SH-SY5Y (cell line): ENCODE data around the gene AMBRA1.

ENCODE experiments used
- GATA2 ChIP-seq: IDR thresholded peaks from 2 replicates; pipeline ENCODE4 v1.6.1; 2011; ENCODE audit warnings: mild to moderate bottlenecking, low read depth, low read length
- GATA3 ChIP-seq: IDR thresholded peaks from 2 replicates; pipeline ENCODE4 v1.6.1; 2011; ENCODE audit warnings: low read depth, mild to moderate bottlenecking, low read length, moderate library complexity

AMBRA1 gene

GRCh38 chr11:46597609-46598219 lies 3.9 kb upstream of the AMBRA1 start:
- TF ChIP-seq GATA3, result no peak

DNA sequence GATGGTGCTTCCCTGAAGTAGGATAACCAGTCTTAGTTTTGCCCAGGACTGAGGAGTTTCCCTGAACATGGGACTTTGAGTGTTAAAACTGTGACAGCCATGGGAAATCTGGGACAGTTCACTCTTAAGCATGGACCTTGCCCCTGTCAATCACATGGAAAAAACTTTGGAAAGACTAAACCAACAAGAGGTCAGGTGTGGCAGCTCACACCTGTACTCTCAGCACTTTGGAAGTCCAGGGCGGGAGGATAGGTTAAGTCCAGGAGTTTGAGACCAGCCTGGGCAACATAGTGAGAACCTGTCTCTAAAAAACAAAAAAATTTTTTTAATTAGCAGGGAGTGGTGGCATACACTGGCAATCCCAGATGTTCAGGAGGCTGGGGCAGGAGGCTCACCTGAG lies 3.3 kb upstream of the AMBRA1 start:
- TF ChIP-seq GATA3, result no peak
- no peak for TF ChIP-seq GATA2

- TF ChIP-seq GATA3, result no peak
- no peak for TF ChIP-seq GATA2
These were observed 962 bp upstream of the AMBRA1 start for GRCh38 chr11:46594785-46595184.

GRCh38 chr11:46594374-46594700 lies 514 bp upstream of the AMBRA1 start:
- TF ChIP-seq GATA3, result no peak
- TF ChIP-seq GATA2, result no peak

DNA sequence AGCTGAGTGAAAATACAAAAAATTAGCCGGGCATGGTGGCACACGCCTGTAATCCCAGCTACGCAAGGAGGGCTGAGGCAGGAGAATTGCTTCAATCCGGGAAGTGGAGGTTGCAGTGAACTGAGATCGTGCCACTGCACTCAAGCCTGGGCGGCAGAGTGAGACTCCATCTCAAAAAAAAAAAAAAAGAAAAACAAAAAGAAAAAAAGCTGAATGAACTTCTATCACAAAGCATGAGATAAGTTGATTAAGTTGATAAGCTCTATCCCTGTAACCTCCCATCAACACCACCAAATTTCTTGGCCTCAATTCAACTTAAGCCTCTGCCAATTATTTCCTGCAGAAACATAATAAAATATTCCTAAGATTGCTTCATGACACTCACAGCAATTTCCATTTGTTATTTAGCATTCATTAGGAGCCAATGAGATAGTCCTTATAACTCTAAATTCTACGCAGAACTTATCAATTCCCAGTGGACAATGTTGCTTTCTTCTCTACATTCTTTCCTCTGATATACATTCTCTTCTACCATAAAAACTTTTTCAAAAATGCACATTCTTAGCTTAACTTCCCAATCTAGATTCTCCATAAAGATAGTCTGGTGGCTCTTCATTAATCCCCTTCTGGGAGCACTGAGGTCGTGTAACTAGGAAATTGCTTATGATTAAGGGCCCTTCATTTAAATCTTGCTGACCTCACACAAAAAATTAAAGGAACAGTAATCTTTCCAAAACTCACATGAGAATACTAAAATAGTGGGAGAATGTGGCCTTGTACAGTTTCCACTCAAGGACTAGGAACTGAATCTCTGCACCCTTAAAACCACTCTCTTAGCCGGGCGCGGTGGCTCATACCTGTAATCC lies 2.9 kb downstream of the AMBRA1 start:
- TF ChIP-seq GATA2 (no peak), GATA3 (no peak)

- TF ChIP-seq GATA2 (no peak), GATA3 (no peak)
These were observed 4.9 kb downstream of the AMBRA1 start for GRCh38 chr11:46588915-46589314.

DNA sequence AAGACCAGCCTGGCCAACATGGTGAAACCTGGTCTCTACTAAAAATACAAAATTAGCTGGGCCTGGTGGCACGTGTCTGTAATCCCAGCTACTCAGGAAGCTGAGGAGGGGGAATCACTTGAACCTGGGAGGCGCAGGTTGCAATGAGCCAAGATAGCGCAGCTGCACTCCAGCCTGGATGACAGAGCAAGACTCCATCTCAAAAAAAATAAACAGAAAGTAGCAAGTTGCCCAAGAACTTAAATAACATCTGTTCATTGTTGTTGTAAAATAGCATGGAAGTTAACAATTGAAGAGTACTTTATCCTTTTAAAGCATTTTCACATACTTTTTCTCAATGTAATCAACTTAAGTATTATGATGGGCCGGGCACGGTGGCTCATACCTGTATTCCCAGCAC lies 5.7 kb downstream of the AMBRA1 start:
- no peak for TF ChIP-seq GATA3
- TF ChIP-seq GATA2, result no peak

DNA sequence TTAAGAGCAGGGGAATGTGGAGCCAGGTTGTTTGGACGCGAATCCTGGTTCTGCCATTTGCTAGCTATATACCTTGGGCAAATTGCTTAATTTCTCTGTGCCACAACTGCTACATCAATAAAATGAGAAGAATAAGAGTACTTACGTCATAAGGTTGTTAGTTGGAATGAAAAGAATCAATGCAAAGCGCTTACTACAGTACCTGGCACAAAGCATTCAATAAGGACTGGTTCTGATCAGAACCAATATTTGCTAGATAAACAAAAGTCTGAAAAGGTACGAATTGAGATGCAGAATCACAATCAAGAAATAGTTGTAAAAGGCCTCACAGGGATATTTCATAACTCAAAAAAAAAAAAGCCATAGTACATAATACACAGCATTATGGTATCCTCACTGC lies 11.2 kb downstream of the AMBRA1 start:
- TF ChIP-seq GATA3 (no peak), GATA2 (no peak)

DNA sequence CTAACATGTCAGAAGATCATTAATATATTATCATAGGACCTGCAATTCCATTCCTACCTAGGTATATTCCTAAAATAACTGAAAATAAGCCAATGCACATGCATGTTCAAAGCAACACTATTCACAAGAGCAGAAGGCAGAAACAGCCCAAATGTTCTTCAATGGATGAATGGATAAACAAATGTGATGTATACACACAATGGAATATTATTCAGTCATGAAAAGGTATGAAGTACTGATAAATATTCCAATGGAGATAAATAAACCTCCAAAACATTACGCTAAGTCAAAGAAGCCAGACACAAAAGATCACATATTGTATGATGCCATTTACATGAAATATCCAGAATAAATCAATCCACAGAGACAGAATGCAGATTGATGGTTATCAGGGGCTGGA lies 16.8 kb downstream of the AMBRA1 start:
- TF ChIP-seq GATA3 (no peak), GATA2 (no peak)

DNA sequence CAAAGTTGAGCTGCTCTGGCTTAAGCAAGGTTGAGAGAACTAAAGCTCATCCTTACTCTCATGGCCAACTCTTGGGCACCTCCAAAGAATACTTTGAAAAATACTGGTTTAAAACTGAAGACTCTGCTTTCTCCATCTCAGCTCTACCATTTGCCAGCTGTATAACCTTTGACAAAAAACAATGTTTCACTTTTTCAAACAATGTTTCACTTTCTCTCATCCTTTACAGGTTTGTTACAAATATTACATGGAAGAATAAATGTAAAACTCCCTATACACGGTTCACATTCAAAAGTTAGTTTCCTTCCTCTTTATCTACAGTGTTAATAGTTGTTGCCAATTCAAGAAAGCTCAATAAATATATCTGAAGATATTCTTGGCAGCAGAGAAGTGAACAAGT lies 19.2 kb downstream of the AMBRA1 start:
- TF ChIP-seq GATA2 (no peak), GATA3 (no peak)

DNA sequence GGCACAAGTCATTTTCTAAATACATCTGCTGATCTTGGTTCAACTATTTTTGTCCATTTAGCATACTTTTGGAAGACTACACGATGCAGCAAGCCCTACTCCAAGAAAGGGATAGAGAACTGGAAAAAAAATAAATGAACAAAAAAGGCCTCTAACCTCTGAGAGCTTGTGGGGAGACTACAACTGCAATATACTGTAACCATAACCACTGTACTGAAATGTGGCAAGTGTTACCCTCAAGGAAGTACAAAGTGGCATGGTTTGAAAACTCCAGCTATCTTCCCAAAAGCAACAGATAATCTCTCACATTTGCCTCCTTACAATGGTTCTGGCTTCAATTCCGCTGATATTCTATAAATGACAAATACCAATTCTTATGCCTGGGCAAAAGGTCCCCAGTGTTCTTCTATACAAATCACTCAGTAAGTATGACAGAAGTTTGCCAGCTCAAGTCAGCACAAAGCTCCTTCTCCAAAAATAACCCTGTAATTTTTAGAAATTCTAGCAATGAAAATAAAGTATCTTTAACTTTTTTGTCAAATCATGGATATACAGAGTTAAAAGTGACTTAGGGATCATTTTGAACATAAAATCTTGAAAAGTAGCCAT lies 22.9 kb downstream of the AMBRA1 start:
- TF ChIP-seq GATA2 (no peak), GATA3 (no peak)

DNA sequence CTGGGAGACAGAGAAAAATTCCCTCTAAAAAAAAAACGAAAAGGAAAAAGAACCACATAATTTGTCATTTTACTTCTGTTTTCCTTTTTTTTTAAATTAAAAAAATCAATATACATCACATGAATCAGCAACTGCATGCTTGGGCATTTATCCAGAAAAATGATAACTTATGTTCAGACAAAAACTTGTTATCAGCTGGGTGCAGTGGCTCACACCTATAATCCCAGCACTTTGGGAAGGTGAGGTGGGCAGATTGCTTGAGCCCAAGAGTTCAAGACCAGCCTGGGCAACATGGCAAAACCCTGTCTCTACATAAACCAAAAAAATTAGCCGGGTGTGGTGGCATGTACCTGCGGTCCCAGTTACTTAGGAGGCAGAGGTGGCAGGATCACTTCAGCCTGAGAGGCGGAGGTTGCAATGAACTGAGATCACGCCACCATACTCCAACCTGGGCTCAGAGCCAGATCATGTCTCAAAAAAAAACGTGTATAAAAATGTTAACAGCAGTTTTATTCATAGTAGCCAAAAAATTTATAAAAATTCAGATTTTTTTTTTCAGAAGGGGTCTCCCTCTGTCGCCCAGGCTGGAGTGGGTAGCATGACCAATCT lies 28.5 kb downstream of the AMBRA1 start:
- TF ChIP-seq GATA2, result no peak
- TF ChIP-seq GATA3, result no peak

DNA sequence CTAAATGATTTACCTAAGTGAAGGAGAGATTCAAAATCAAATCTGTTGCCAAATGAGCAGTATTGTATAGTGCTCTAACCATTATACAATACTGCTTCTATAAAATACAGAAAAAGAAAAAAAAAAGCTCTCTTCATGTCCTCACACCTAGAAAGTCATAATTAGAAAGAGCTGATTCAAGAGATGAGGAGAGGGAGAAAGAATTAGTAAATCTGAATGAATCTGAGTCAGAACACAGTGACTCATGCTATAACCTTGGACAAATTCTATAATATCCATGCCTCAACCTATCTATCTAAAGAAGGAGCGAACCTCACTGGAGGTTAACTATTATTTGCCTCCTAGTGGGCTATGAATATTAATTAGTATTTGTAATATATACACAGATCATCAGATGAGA lies 29.4 kb downstream of the AMBRA1 start:
- no peak for TF ChIP-seq GATA2
- no peak for TF ChIP-seq GATA3

- TF ChIP-seq GATA3 (no peak), GATA2 (no peak)
These were observed 31.3 kb downstream of the AMBRA1 start for GRCh38 chr11:46562527-46562926.
